Adrenal gland (tissue), 5 donors: ENCODE results near the gene PHF20.

ENCODE experiments used
- POLR2A ChIP-seq, 2 donors: fragments of 450-650 bp; IDR thresholded peaks; one replicate each; pipeline ENCODE4 v1.6.1; 2017; ENCODE audit warnings: antibody characterized with exemption in 2 of 2, mild to moderate bottlenecking in 2 of 2, moderate library complexity in 1 of 2
- TF ChIP-seq, protein P1 (sequence below), 6 experiments: fragments of 450-650 bp in 4 of 6; fragments of 200-600 bp in 2 of 6; sonication (generic) in 1 of 6; IDR thresholded peaks; 1 replicate in 5 of 6; 2 replicates in 1 of 6; pipeline versions ENCODE4 v1.5.1 to v1.8.0; 2016 to 2021; ENCODE audit warnings: antibody characterized with exemption in 6 of 6, mild to moderate bottlenecking in 2 of 6, moderate library complexity in 1 of 6
- donor health status: DM: no; HTN: no; CAD: no.

DNA sequence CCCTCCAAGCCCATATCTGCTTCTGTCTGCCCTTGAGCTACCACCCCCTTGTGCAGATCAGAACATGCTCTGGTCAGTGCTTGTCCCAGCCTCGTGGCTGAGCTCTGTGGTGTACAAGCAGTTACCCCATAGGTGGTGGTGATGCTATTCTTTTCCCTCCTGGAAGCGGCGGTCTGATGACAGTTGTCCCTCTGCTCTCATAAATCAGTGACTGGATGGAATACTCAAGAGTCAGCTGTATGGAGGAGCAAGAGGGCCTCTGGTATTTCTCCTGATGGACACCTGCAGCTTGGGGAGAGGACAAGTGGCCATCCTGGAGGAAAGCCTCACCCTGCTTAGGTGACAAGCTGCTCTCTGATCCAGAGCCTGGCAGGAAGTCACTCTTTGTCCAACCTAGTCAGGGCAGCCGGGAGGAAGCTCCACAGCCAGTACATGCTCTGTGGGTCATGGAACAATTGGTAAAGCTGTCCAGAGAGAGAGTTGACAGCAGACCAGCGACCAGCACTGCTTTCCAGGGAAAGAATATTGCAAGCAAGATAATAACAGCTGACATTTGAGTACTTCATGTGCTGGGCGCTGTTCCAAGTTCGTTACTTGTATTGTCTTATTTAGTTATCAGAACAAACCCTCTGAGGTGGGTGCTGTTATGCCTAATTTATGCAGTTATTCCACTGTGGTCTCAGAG, 135.3 kb downstream of the PHF20 start:
- no peak for TF ChIP-seq POLR2A (IDR thresholded peaks at IDR 0.05)
- TF ChIP-seq, protein P1, sequence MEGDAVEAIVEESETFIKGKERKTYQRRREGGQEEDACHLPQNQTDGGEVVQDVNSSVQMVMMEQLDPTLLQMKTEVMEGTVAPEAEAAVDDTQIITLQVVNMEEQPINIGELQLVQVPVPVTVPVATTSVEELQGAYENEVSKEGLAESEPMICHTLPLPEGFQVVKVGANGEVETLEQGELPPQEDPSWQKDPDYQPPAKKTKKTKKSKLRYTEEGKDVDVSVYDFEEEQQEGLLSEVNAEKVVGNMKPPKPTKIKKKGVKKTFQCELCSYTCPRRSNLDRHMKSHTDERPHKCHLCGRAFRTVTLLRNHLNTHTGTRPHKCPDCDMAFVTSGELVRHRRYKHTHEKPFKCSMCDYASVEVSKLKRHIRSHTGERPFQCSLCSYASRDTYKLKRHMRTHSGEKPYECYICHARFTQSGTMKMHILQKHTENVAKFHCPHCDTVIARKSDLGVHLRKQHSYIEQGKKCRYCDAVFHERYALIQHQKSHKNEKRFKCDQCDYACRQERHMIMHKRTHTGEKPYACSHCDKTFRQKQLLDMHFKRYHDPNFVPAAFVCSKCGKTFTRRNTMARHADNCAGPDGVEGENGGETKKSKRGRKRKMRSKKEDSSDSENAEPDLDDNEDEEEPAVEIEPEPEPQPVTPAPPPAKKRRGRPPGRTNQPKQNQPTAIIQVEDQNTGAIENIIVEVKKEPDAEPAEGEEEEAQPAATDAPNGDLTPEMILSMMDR (IDR thresholded peaks at IDR 0.05): no peak
